Activated CD4-positive, alpha-beta T cell treated with anti-CD3 and anti-CD28 coated beads for 36 hours (primary cell): ENCODE results near the gene FAM20C. TPM values are rescaled to one million over a fixed set of nuclear protein-coding genes. Genes with fewer than 3 reads are reported as not detected.
"Not testable (repeated sequence)": the region's sequence is repeated elsewhere in the genome, so short reads cannot be mapped to it uniquely, and the experiment has no call there.

Experiments
- ATAC-seq: fragments of 200-7000 bp; cut with Tn5 transposase; one replicate; pipeline ENCODE4 v1.10.0; 2021; ENCODE audit warnings: mild to moderate bottlenecking, moderate library complexity
- CTCF ChIA-PET: fragments of 350-600 bp; sonication (Branson Sonifier 250); formaldehyde crosslinking; loops from one replicate; lab custom pipeline; 2021; ENCODE audit warnings: antibody characterized with exemption; lab: Charles Lee
- POLR2A ChIA-PET: fragments of 350-600 bp; sonication (Branson Sonifier 250); formaldehyde crosslinking; loops from one replicate; lab custom pipeline; 2021; ENCODE audit warnings: antibody characterized with exemption, inconsistent platforms; lab: Charles Lee
- DNase-seq: peaks from one replicate; pipeline ENCODE4 v3.0.0-alpha.2; 2020
- H3K27ac Mint-ChIP-seq: one replicate; pipeline ENCODE4 v1.8.0; 2021; ENCODE audit warnings: mixed read lengths
- H3K27me3 Mint-ChIP-seq: one replicate; pipeline ENCODE4 v1.8.0; 2021; ENCODE audit warnings: mixed read lengths
- H3K36me3 Mint-ChIP-seq: one replicate; pipeline ENCODE4 v1.8.0; 2021; ENCODE audit warnings: low read depth, mixed read lengths
- H3K4me1 Mint-ChIP-seq: one replicate; pipeline ENCODE4 v1.8.0; 2021; ENCODE audit warnings: mixed read lengths
- H3K4me3 Mint-ChIP-seq: one replicate; pipeline ENCODE4 v1.8.0; 2021; ENCODE audit warnings: mild to moderate bottlenecking, moderate library complexity, mixed read lengths
- H3K9me3 Mint-ChIP-seq: one replicate; pipeline ENCODE4 v1.8.0; 2021; ENCODE audit warnings: low read depth, mixed read lengths
- intact Hi-C, 2 experiments: fragments of 100-400 bp; cut with DNase I in 1 of 2; cut with micrococcal nuclease in 1 of 2; formaldehyde crosslinking; loops; one replicate each; pipeline versions ENCODE4 v1.14.2 to v1.15.1; 2022 to 2024; cut with DNase I, micrococcal nuclease
- total RNA-seq, 2 experiments: library from RNA; stranded (reverse); gene quantifications; one replicate each; pipeline ENCODE4 v1.2.3, GENCODE V29; 2021

FAM20C gene
- total RNA-seq, 2 experiments from 2014 or later, result 0.21 to 0.59 TPM

- DNase-seq (no peak), ATAC-seq (no peak)
- no peaks in the 10 kb centered on the region for H3K4me1 Mint-ChIP-seq
- intact Hi-C loops, result no loop called here
- peaks cover 15% of the 10 kb centered on the region for H3K27me3 Mint-ChIP-seq
- H3K27ac Mint-ChIP-seq, result no peak overlapping the region
- no peaks in the 10 kb centered on the region for H3K36me3 Mint-ChIP-seq
- H3K9me3 Mint-ChIP-seq, result no peaks in the 10 kb centered on the region
- ChIA-PET POLR2A (no interaction called here), CTCF (no interaction called here)
- H3K4me3 Mint-ChIP-seq, result no peak overlapping the region
Observed at GRCh38 chr7:295155-296154, 103.1 kb downstream of the FAM20C start.

- ChIA-PET CTCF (no interaction called here), POLR2A (no interaction called here)
- peaks cover 12% of the 10 kb centered on the region for H3K27me3 Mint-ChIP-seq
- intact Hi-C loops, result no loop called here
- H3K36me3 Mint-ChIP-seq, result no peaks in the 10 kb centered on the region
- H3K4me3 Mint-ChIP-seq, result no peak overlapping the region
- DNase-seq, result no peak
- ATAC-seq, result no peak
- no peak overlapping the region for H3K27ac Mint-ChIP-seq
- no peaks in the 10 kb centered on the region for H3K9me3 Mint-ChIP-seq
- no peaks in the 10 kb centered on the region for H3K4me1 Mint-ChIP-seq
Observed at GRCh38 chr7:296373-296945, 104.1 kb downstream of the FAM20C start.

- H3K4me3 Mint-ChIP-seq, result not testable (repeated sequence)
Observed at GRCh38 chr7:297141-297540, 104.8 kb downstream of the FAM20C start.

GRCh38 chr7:297611-298374 is 105.4 kb downstream of the FAM20C start:
- Mint-ChIP-seq H3K9me3 (no peaks in the 10 kb centered on the region), H3K36me3 (no peaks in the 10 kb centered on the region), H3K4me1 (no peaks in the 10 kb centered on the region), H3K4me3 (no peak overlapping the region), H3K27me3 (peaks cover 3% of the 10 kb centered on the region), H3K27ac (no peak overlapping the region)
- intact Hi-C loops, result no loop called here
- ATAC-seq (no peak), DNase-seq (no peak)
- POLR2A ChIA-PET, result no interaction called here
- CTCF ChIA-PET, result no interaction called here

More at GRCh38 chr7:297141-297540, 104.8 kb downstream of the FAM20C start:
- POLR2A ChIA-PET, H3K9me3 Mint-ChIP-seq, H3K4me1 Mint-ChIP-seq, H3K27me3 Mint-ChIP-seq, H3K36me3 Mint-ChIP-seq, H3K27ac Mint-ChIP-seq, intact Hi-C loops, DNase-seq, CTCF ChIA-PET, ATAC-seq: not testable (repeated sequence)

GRCh38 chr7:298375-298702 is 106.0 kb downstream of the FAM20C start:
- Mint-ChIP-seq H3K4me3 (no peak overlapping the region), H3K27me3 (no peaks in the 10 kb centered on the region), H3K27ac (no peak overlapping the region), H3K9me3 (no peaks in the 10 kb centered on the region), H3K36me3 (no peaks in the 10 kb centered on the region), H3K4me1 (no peaks in the 10 kb centered on the region)
- POLR2A ChIA-PET, result no interaction called here
- CTCF ChIA-PET, result no interaction called here
- DNase-seq (no peak), ATAC-seq (no peak)
- intact Hi-C loops, result no loop called here

- no peak overlapping the region for H3K27ac Mint-ChIP-seq
- no peaks in the 10 kb centered on the region for H3K9me3 Mint-ChIP-seq
- no peaks in the 10 kb centered on the region for H3K36me3 Mint-ChIP-seq
- ChIA-PET POLR2A (no interaction called here), CTCF (no interaction called here)
- ATAC-seq (no peak), DNase-seq (no peak)
- H3K27me3 Mint-ChIP-seq, result no peaks in the 10 kb centered on the region
- no peak overlapping the region for H3K4me3 Mint-ChIP-seq
- intact Hi-C loops, result no loop called here
- H3K4me1 Mint-ChIP-seq, result no peaks in the 10 kb centered on the region
Observed at GRCh38 chr7:298743-299142, 106.4 kb downstream of the FAM20C start.

GRCh38 chr7:299169-299568 is 106.8 kb downstream of the FAM20C start:
- Mint-ChIP-seq H3K4me1 (no peaks in the 10 kb centered on the region), H3K27me3 (no peaks in the 10 kb centered on the region), H3K36me3 (no peaks in the 10 kb centered on the region), H3K4me3 (no peak overlapping the region), H3K27ac (no peak overlapping the region), H3K9me3 (no peaks in the 10 kb centered on the region)
- ChIA-PET CTCF (no interaction called here), POLR2A (no interaction called here)
- intact Hi-C loops, result no loop called here
- ATAC-seq, result no peak
- no peak for DNase-seq

- intact Hi-C loops, result no loop called here
- CTCF ChIA-PET, result no interaction called here
- no peak overlapping the region for H3K4me3 Mint-ChIP-seq
Observed at GRCh38 chr7:299628-300027, 107.3 kb downstream of the FAM20C start.

GRCh38 chr7:300048-300447 is 107.7 kb downstream of the FAM20C start:
- no peak for DNase-seq
- ChIA-PET POLR2A (no interaction called here), CTCF (no interaction called here)
- Mint-ChIP-seq H3K27ac (no peak overlapping the region), H3K4me3 (no peak overlapping the region), H3K4me1 (no peaks in the 10 kb centered on the region), H3K36me3 (no peaks in the 10 kb centered on the region), H3K27me3 (peaks cover 4% of the 10 kb centered on the region), H3K9me3 (peaks cover 4% of the 10 kb centered on the region)
- intact Hi-C loops, result no loop called here
- no peak for ATAC-seq

More at GRCh38 chr7:299628-300027, 107.3 kb downstream of the FAM20C start:
- Mint-ChIP-seq H3K27ac (no peak overlapping the region), H3K9me3 (peaks cover 3% of the 10 kb centered on the region), H3K36me3 (no peaks in the 10 kb centered on the region), H3K4me1 (no peaks in the 10 kb centered on the region), H3K27me3 (peaks cover 4% of the 10 kb centered on the region)
- ATAC-seq, result no peak
- POLR2A ChIA-PET, result no interaction called here
- DNase-seq, result no peak

- no peak for DNase-seq
- Mint-ChIP-seq H3K36me3 (no peaks in the 10 kb centered on the region), H3K9me3 (peaks cover 4% of the 10 kb centered on the region), H3K4me1 (no peaks in the 10 kb centered on the region), H3K4me3 (no peak overlapping the region), H3K27me3 (peaks cover 4% of the 10 kb centered on the region), H3K27ac (no peak overlapping the region)
- POLR2A ChIA-PET, result no interaction called here
- intact Hi-C loops, result no loop called here
- ATAC-seq, result no peak
- CTCF ChIA-PET, result no interaction called here
Observed at GRCh38 chr7:300546-301290, 108.3 kb downstream of the FAM20C start.
